ENCODE measurements around the gene KCNK16. TPM values are rescaled to one million over a fixed set of nuclear protein-coding genes. Genes with fewer than 3 reads are reported as not detected.

Gene KCNK16
- total RNA-seq, 2 experiments from 2014 or later: not detected

- Mint-ChIP-seq H3K27me3 (no peaks in the 10 kb centered on the region), H3K4me1 (ENCODE audit: low read depth) (peaks cover 4% of the 10 kb centered on the region), H3K36me3 (ENCODE audit: low read depth) (no peaks in the 10 kb centered on the region), H3K27ac (no peak overlapping the region), H3K9me3 (no peaks in the 10 kb centered on the region), H3K4me3 (peak overlapping the region; percentile 35)
- DNase-seq: peak; percentile 74 to 89 (median 83)
- peak; percentile 98 for ATAC-seq (ENCODE audit: poor library complexity)
- no peaks in the 10 kb centered on the region for H3K36me3 ChIP-seq (ENCODE audit: insufficient read depth, low read length)
- peak overlapping the region; percentile 26 for H3K4me3 ChIP-seq (ENCODE audit: low read length)
- peaks cover 9% of the 10 kb centered on the region for H3K4me1 ChIP-seq (ENCODE audit: insufficient read depth, low read length)
- TF ChIP-seq, protein P1, sequence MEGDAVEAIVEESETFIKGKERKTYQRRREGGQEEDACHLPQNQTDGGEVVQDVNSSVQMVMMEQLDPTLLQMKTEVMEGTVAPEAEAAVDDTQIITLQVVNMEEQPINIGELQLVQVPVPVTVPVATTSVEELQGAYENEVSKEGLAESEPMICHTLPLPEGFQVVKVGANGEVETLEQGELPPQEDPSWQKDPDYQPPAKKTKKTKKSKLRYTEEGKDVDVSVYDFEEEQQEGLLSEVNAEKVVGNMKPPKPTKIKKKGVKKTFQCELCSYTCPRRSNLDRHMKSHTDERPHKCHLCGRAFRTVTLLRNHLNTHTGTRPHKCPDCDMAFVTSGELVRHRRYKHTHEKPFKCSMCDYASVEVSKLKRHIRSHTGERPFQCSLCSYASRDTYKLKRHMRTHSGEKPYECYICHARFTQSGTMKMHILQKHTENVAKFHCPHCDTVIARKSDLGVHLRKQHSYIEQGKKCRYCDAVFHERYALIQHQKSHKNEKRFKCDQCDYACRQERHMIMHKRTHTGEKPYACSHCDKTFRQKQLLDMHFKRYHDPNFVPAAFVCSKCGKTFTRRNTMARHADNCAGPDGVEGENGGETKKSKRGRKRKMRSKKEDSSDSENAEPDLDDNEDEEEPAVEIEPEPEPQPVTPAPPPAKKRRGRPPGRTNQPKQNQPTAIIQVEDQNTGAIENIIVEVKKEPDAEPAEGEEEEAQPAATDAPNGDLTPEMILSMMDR (IDR thresholded peaks at IDR 0.05): peak; percentile 91
- intact Hi-C loops (cut with DNase I, micrococcal nuclease): loop anchor here (1.0 to 10.0 kb wide), 7 partner anchors 137 to 431 kb away; no protein-coding TSS in a partner anchor
- ChIA-PET CTCF (interaction anchor here (0.6 to 2.2 kb wide), 13 partner anchors 11 to 434 kb away, joined by 3 to 21 read pairs (median 4); no protein-coding TSS in a partner anchor), POLR2A (interaction anchor here (0.8 to 1.6 kb wide), 3 partner anchors 136 to 431 kb away, joined by 3 to 6 read pairs (median 4); no protein-coding TSS in a partner anchor)
- H3K27me3 ChIP-seq (ENCODE audit: control insufficient read depth in 1 of 2, insufficient read depth in 2 of 2, low read length in 2 of 2): no peaks in the 10 kb centered on the region
- no peaks in the 10 kb centered on the region for H3K9me3 ChIP-seq (ENCODE audit: control insufficient read depth in 1 of 2, insufficient read depth in 1 of 2, low read length in 2 of 2)
- no peak overlapping the region for H3K27ac ChIP-seq (ENCODE audit: low read depth in 1 of 2, low read length in 2 of 2)
These were observed 19.7 kb downstream of the KCNK16 start for GRCh38 chr6:39302669-39303424.

DNA sequence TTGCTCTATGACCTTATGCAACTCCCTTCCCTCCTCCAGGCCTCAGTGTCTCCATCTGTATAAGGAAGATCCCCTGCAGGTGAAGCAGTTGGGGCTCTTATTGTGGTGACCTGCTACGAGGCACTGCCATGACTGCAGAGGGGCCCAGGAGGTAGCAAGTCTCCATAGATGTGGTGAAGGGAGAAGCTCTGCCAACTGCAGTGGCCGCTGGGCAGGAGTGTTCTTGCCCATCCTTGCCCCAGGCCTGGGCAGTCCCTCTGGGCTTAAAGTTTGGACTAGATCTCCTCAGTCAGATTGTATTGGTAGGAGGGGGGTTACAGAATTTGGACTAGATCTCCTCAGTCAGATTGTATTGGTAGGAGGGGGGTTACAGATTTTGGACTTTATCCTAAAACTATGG, 20.5 kb downstream of the KCNK16 start:
- intact Hi-C loops (cut with DNase I, micrococcal nuclease): loop anchor here (2.0 to 10.0 kb wide), 4 partner anchors 207 to 329 kb away; no protein-coding TSS in a partner anchor
- Histone ChIP-seq H3K4me3 (ENCODE audit: low read length) (no peak overlapping the region), H3K36me3 (ENCODE audit: insufficient read depth, low read length) (no peaks in the 10 kb centered on the region), H3K27me3 (ENCODE audit: control insufficient read depth in 1 of 2, insufficient read depth in 2 of 2, low read length in 2 of 2) (no peaks in the 10 kb centered on the region), H3K27ac (ENCODE audit: low read depth in 1 of 2, low read length in 2 of 2) (no peak overlapping the region), H3K4me1 (ENCODE audit: insufficient read depth, low read length) (peaks cover 9% of the 10 kb centered on the region), H3K9me3 (ENCODE audit: control insufficient read depth in 1 of 2, insufficient read depth in 1 of 2, low read length in 2 of 2) (no peaks in the 10 kb centered on the region)
- no peaks in the 10 kb centered on the region for H3K9me3 Mint-ChIP-seq
- no peaks in the 10 kb centered on the region for H3K27me3 Mint-ChIP-seq
- ChIA-PET POLR2A (interaction anchor here (1.6 kb wide), 1 partner anchor 430 kb away, joined by 6 read pairs; no protein-coding TSS in a partner anchor), CTCF (interaction anchor here (1.3 to 2.2 kb wide), 3 partner anchors 135 to 429 kb away, joined by 4 to 21 read pairs (median 8); no protein-coding TSS in a partner anchor)
- H3K4me1 Mint-ChIP-seq (ENCODE audit: low read depth): peaks cover 4% of the 10 kb centered on the region
- H3K27ac Mint-ChIP-seq: no peak overlapping the region
- no peak for DNase-seq
- no peak overlapping the region for H3K4me3 Mint-ChIP-seq
- no peaks in the 10 kb centered on the region for H3K36me3 Mint-ChIP-seq (ENCODE audit: low read depth)
- TF ChIP-seq, protein P1 (IDR thresholded peaks at IDR 0.05): no peak
- no peak for ATAC-seq (ENCODE audit: poor library complexity)

- no peaks in the 10 kb centered on the region for H3K27me3 Mint-ChIP-seq
- Histone ChIP-seq H3K27me3 (ENCODE audit: control insufficient read depth in 1 of 2, insufficient read depth in 2 of 2, low read length in 2 of 2) (no peaks in the 10 kb centered on the region), H3K36me3 (ENCODE audit: insufficient read depth, low read length) (no peaks in the 10 kb centered on the region), H3K4me3 (ENCODE audit: low read length) (no peak overlapping the region), H3K27ac (ENCODE audit: low read depth in 1 of 2, low read length in 2 of 2) (no peak overlapping the region), H3K9me3 (ENCODE audit: control insufficient read depth in 1 of 2, insufficient read depth in 1 of 2, low read length in 2 of 2) (no peaks in the 10 kb centered on the region), H3K4me1 (ENCODE audit: insufficient read depth, low read length) (peaks cover 9% of the 10 kb centered on the region)
- H3K27ac Mint-ChIP-seq: no peak overlapping the region
- intact Hi-C loops (cut with DNase I, micrococcal nuclease): loop anchor here (2.0 to 10.0 kb wide), 4 partner anchors 207 to 329 kb away; no protein-coding TSS in a partner anchor
- no peaks in the 10 kb centered on the region for H3K9me3 Mint-ChIP-seq
- TF ChIP-seq, protein P1 (IDR thresholded peaks at IDR 0.05): no peak
- no peaks in the 10 kb centered on the region for H3K36me3 Mint-ChIP-seq (ENCODE audit: low read depth)
- no peak for ATAC-seq (ENCODE audit: poor library complexity)
- ChIA-PET CTCF (no interaction called here), POLR2A (no interaction called here)
- no peak for DNase-seq
- H3K4me3 Mint-ChIP-seq: no peak overlapping the region
- peaks cover 4% of the 10 kb centered on the region for H3K4me1 Mint-ChIP-seq (ENCODE audit: low read depth)
These were observed 20.9 kb downstream of the KCNK16 start for GRCh38 chr6:39301606-39302005.

Measured in CD4-positive, alpha-beta T cell (primary cell).